ENCODE measurements around the gene ZNF106. TPM values are rescaled to one million over a fixed set of nuclear protein-coding genes. Genes with fewer than 3 reads are reported as not detected.

The ZNF106 gene
- total RNA-seq, 6 donors from 2014 or later: 67.0 to 130 (median 93.0) TPM

DNA sequence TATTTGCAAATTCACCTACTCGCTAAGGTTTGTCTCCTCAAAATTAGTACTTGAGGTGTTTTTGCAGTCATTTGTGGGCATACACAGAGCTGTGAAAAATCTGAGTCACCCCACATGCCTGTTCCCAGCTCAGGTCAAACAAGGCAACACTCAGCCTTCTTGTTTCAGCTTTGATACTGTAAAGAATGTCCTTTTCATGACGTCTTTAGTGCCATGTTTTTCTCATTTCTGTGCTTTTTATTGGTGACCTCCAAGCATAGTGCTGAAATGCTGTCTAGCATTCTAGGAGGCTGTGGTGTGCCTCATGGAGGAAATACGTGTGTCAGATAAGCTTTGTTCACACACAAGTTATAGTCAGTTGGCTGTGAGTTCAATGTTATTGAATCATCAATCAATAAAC lies 122.8 kb downstream of the ZNF106 start:
- H3K36me3 ChIP-seq: no peaks in the 10 kb centered on the region
- WGBS, 2 donors: 84 to 87% methylated on average over 3 of the region's 3 CpGs
- H3K4me1 ChIP-seq: peaks cover 0 to 14% (median 9%) of the 10 kb centered on the region in 4 donors
- H3K27me3 ChIP-seq: no peaks in the 10 kb centered on the region
- ATAC-seq (ENCODE audit: low FRiP score in 2 of 2) (no peak), DNase-seq (no peak)
- no peaks in the 10 kb centered on the region for H3K9me3 ChIP-seq
- no peak overlapping the region for H3K4me3 ChIP-seq
- TF ChIP-seq POLR2AphosphoS5 (IDR thresholded peaks at IDR 0.05) (no peak), EP300 (IDR thresholded peaks at IDR 0.05) (no peak), POLR2A (IDR thresholded peaks at IDR 0.05) (no peak)
- TF ChIP-seq, protein P1, sequence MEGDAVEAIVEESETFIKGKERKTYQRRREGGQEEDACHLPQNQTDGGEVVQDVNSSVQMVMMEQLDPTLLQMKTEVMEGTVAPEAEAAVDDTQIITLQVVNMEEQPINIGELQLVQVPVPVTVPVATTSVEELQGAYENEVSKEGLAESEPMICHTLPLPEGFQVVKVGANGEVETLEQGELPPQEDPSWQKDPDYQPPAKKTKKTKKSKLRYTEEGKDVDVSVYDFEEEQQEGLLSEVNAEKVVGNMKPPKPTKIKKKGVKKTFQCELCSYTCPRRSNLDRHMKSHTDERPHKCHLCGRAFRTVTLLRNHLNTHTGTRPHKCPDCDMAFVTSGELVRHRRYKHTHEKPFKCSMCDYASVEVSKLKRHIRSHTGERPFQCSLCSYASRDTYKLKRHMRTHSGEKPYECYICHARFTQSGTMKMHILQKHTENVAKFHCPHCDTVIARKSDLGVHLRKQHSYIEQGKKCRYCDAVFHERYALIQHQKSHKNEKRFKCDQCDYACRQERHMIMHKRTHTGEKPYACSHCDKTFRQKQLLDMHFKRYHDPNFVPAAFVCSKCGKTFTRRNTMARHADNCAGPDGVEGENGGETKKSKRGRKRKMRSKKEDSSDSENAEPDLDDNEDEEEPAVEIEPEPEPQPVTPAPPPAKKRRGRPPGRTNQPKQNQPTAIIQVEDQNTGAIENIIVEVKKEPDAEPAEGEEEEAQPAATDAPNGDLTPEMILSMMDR (IDR thresholded peaks at IDR 0.05): no peak
- H3K27ac ChIP-seq: no peak overlapping the region

DNA sequence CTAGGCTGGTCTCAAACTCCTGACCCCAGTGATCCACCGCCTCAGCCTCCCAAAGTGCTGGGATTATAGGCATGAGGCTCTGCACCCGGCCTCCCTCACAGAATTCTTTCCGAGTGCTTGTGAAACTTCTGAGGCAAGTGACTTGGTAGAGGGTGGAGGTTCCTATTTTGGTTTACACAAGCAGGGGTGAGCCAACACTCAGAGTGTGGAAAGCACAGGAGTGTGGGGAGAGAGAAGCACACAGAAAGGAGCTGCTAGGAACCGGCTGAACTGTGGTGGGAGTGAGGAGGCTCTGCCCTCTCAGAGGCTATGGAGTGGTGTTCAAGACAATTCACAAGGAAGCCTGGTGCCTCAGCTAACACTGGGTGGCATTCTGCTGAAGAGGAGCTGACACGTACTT lies 123.9 kb downstream of the ZNF106 start:
- H3K27ac ChIP-seq: peak overlapping the region in 2 of 4 donors; percentile 37 to 53
- H3K36me3 ChIP-seq: no peaks in the 10 kb centered on the region
- TF ChIP-seq POLR2AphosphoS5 (IDR thresholded peaks at IDR 0.05) (peak in 1 of 2 donors; percentile 51), POLR2A (IDR thresholded peaks at IDR 0.05) (no peak), EP300 (IDR thresholded peaks at IDR 0.05) (no peak)
- TF ChIP-seq, protein P1 (IDR thresholded peaks at IDR 0.05): no peak
- H3K4me3 ChIP-seq: no peak overlapping the region
- peak in 1 of 2 donors; percentile 79 for DNase-seq
- no peaks in the 10 kb centered on the region for H3K9me3 ChIP-seq
- WGBS, 2 donors: 32 to 34% methylated on average over 4 to 5 of the region's 5 CpGs
- H3K4me1 ChIP-seq: peaks cover 0 to 14% (median 9%) of the 10 kb centered on the region in 4 donors
- ATAC-seq (ENCODE audit: low FRiP score in 2 of 2): peak; percentile 65 to 71
- H3K27me3 ChIP-seq: no peaks in the 10 kb centered on the region

DNA sequence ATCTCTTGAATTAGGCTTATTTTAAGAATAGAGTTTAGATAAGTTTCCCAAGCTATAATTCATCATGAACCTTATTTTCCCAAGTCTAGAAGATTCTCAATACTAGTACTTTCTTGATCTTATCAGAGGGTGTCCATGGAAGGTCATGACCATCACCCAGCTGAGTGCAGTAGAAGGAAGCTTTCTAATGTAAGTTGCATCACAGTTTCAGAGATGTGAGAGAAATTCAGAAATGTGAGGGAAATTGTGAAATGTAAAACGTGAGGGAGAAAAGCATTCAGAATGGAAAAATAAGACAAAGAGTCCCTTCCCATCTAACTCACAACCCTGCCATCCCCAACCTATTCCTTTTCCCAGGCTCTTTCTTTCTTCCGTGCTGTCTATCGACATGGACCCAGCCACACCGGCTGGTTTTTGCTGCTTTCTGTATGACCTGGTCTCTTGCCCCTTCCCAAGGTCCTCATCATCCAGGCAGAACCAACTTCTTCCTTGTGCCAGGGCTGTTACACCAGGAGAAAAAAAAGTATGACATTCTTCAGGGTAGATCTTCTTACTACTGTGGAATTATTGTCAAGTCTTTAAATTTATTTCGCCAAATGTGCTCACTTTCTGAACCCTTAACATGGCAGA lies 124.9 kb downstream of the ZNF106 start:
- Histone ChIP-seq H3K27ac (peak overlapping the region in 1 of 4 donors; percentile 53), H3K4me3 (no peak overlapping the region), H3K36me3 (peaks cover 0 to 4% (median 0%) of the 10 kb centered on the region in 4 donors), H3K4me1 (peaks cover 0 to 14% (median 9%) of the 10 kb centered on the region in 4 donors), H3K27me3 (no peaks in the 10 kb centered on the region), H3K9me3 (no peaks in the 10 kb centered on the region)
- no peak for ATAC-seq (ENCODE audit: low FRiP score in 2 of 2)
- no peak for TF ChIP-seq EP300 (IDR thresholded peaks at IDR 0.05)
- no peak for TF ChIP-seq POLR2AphosphoS5 (IDR thresholded peaks at IDR 0.05)
- TF ChIP-seq, protein P1 (IDR thresholded peaks at IDR 0.05): no peak
- TF ChIP-seq POLR2A (IDR thresholded peaks at IDR 0.05): no peak
- DNase-seq: no peak
- 85 to 86% methylated on average over 5 of the region's 5 CpGs for WGBS, 2 donors

DNA sequence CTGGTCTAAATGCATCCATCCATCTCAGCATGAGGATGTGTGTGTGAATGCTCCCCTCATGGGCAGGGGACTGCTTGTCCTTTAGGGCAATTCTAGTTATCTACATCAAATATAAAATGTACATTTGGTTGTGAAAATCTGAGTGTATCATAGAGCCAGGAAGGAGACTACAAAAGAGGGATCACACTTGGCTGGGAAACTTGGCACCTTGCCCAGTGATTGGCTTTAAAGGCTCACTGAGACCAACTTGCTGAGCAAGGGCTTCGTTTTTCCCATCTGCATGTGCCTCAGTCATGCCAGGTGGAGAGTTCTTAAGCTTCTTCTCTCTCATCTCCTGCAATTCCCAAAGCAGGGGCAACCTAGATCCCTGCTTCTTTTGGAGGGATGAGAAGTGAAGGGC lies 126.4 kb downstream of the ZNF106 start:
- H3K27ac ChIP-seq: no peak overlapping the region
- no peaks in the 10 kb centered on the region for H3K27me3 ChIP-seq
- TF ChIP-seq, protein P1 (IDR thresholded peaks at IDR 0.05): no peak
- no peak for TF ChIP-seq EP300 (IDR thresholded peaks at IDR 0.05)
- no peak for TF ChIP-seq POLR2AphosphoS5 (IDR thresholded peaks at IDR 0.05)
- TF ChIP-seq POLR2A (IDR thresholded peaks at IDR 0.05): no peak
- H3K36me3 ChIP-seq: peaks cover 0 to 7% (median 5%) of the 10 kb centered on the region in 4 donors
- 60 to 61% methylated on average over 1 of the region's 1 CpG for WGBS, 2 donors
- no peak for DNase-seq
- no peak for ATAC-seq (ENCODE audit: low FRiP score in 2 of 2)
- H3K4me3 ChIP-seq: no peak overlapping the region
- no peaks in the 10 kb centered on the region for H3K9me3 ChIP-seq
- peaks cover 0 to 14% (median 9%) of the 10 kb centered on the region in 4 donors for H3K4me1 ChIP-seq

DNA sequence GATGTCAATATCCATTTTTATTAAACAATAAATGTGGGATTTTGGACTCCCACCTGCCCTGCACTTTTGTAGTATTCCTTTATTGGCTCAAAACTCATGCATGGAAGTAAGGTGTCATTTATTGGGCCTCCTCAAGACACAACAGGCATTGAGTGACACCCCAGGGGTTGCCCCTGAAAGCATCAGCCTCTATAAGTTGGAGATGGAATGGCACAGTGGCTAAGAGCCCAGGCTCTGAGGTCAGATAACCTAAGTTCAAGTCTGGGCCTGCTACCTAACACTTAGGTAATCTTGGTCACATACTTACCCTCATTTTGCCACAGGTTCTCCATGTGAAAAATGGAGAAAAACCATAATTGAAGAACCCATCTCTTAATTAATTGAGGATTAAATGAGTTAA lies 127.0 kb downstream of the ZNF106 start:
- TF ChIP-seq POLR2A (IDR thresholded peaks at IDR 0.05) (no peak), EP300 (IDR thresholded peaks at IDR 0.05) (no peak), POLR2AphosphoS5 (IDR thresholded peaks at IDR 0.05) (no peak)
- TF ChIP-seq, protein P1 (IDR thresholded peaks at IDR 0.05): no peak
- Histone ChIP-seq H3K27me3 (no peaks in the 10 kb centered on the region), H3K27ac (no peak overlapping the region), H3K36me3 (peaks cover 0 to 7% (median 5%) of the 10 kb centered on the region in 4 donors), H3K9me3 (no peaks in the 10 kb centered on the region), H3K4me3 (no peak overlapping the region), H3K4me1 (peaks cover 0 to 14% (median 9%) of the 10 kb centered on the region in 4 donors)
- ATAC-seq (ENCODE audit: low FRiP score in 2 of 2) (no peak), DNase-seq (no peak)

All from upper lobe of left lung (tissue), 6 donors.